SU-DHL-6 (cell line): ENCODE data around the gene SHOX.

ENCODE experiments used
- EZH2phosphoT487 ChIP-seq: fragments of 200-600 bp; sonication (generic), shearing (Covaris generic); conservative IDR thresholded peaks from 2 replicates; pipeline ENCODE4 v1.6.1; 2018; ENCODE audit warnings: mild to moderate bottlenecking, antibody characterized with exemption, low read length, moderate library complexity, mixed read lengths
- TF ChIP-seq, protein P1 (sequence below): fragments of 200-600 bp; sonication (generic); IDR thresholded peaks from one replicate; pipeline ENCODE4 v1.5.1; 2017; ENCODE audit warnings: antibody characterized with exemption, mild to moderate bottlenecking, low read length, moderate library complexity; ENCODE audit not compliant: insufficient read depth, poor library complexity, severe bottlenecking

DNA sequence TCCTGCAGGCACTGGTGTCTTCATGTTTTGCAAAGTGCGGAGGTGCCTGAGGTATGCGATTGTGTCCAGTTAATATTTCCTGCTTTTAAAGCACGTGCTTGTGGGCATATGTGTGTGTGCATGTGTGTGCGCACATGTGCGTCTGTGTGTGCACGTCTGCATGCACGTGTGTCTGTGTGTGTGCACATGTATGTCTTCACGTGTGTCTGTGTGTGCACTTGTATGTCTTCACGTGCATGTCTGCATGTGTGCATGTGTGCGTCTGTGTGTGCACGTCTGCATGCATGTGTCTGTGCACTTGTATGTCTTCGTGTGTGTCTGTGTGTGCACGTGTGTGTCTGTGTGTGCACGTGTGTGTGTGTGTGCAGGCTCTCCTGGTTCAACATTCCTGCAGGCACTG lies 49.5 kb downstream of the SHOX start:
- TF ChIP-seq, protein P1, sequence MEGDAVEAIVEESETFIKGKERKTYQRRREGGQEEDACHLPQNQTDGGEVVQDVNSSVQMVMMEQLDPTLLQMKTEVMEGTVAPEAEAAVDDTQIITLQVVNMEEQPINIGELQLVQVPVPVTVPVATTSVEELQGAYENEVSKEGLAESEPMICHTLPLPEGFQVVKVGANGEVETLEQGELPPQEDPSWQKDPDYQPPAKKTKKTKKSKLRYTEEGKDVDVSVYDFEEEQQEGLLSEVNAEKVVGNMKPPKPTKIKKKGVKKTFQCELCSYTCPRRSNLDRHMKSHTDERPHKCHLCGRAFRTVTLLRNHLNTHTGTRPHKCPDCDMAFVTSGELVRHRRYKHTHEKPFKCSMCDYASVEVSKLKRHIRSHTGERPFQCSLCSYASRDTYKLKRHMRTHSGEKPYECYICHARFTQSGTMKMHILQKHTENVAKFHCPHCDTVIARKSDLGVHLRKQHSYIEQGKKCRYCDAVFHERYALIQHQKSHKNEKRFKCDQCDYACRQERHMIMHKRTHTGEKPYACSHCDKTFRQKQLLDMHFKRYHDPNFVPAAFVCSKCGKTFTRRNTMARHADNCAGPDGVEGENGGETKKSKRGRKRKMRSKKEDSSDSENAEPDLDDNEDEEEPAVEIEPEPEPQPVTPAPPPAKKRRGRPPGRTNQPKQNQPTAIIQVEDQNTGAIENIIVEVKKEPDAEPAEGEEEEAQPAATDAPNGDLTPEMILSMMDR, result no peak
- TF ChIP-seq EZH2phosphoT487, result no peak
